ENCODE measurements around the gene TP53INP2. TPM values are rescaled to one million over a fixed set of nuclear protein-coding genes. Genes with fewer than 3 reads are reported as not detected.
"Not testable (repeated sequence)": the region's sequence is repeated elsewhere in the genome, so short reads cannot be mapped to it uniquely, and the experiment has no call there.

Gene TP53INP2, protein sequence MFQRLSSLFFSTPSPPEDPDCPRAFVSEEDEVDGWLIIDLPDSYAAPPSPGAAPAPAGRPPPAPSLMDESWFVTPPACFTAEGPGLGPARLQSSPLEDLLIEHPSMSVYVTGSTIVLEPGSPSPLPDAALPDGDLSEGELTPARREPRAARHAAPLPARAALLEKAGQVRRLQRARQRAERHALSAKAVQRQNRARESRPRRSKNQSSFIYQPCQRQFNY
- 100 to 1,000 TPM in 5 of 9 donors, 10 to 100 TPM in 4; 70.4 to 176 (median 111) TPM for total RNA-seq
- polyA plus RNA-seq = 10 to 100 TPM; 54.6 to 93.7 TPM
- long read RNA-seq, donor 1, full-length matches to known transcripts = 1 of 45 reads
- long read RNA-seq, donor 1, partial matches to known transcripts = 37 of 45 reads
- long read RNA-seq, donor 1, other reads (novel, unspliced or antisense) = 7 of 45 reads
- long read RNA-seq, donor 2, partial matches to known transcripts = 118 of 118 reads
- long read RNA-seq, donor 2, other reads (novel, unspliced or antisense) = 0 of 118 reads
- long read RNA-seq, donor 3, partial matches to known transcripts = 46 of 47 reads
- long read RNA-seq, donor 3, other reads (novel, unspliced or antisense) = 1 of 47 reads

DNA sequence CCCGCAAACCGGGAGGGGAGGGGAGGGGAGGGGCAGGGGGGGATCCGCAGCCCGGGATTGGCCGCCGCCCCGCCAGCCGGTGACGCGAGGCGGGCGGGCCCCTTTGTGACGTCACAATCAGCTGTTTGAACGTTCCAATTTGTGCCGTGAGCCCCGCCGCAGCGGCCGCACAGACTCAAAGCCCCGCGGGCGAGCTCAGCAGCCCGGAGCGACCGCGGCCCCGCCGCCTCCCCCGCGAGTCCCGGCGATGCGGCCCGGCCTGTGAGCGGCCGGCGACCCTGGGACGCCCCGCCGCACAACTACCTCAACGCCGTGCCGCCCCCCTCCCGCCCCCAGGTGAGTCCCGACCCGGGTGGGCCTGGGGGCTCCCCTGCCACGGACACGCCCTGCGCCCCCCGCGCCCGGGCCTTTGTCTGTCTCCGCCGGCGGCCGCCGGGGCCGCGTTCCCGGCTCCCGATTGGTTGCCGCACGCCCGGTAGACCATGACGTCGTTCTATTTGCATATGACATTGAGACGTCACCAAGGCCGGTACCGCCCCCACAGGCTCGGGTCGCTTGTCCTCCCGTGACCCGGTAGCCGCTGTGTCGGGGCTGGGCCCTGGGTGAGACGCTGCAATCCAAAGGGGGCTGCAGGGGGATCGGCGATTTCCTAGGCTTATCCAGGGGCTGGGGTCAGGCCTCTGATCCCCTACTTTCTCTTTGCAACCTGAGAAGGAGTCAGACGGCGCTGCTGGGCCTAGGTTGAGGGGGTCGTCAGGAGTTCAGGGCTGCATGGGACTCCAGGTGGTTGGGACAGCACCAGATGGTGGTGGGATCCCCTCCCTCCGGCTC is at the start of gene TP53INP2:
Gene TP53INP2 (plus strand): TSS at position 168 of the 831 bp plus-strand sequence. CDS start 4,396 bp downstream, outside the sequence.
- DNase-seq (peak; percentile 95 to 98 (median 96)), ATAC-seq (peak; percentile 79 to 87 (median 83))
- TF ChIP-seq, protein P1, sequence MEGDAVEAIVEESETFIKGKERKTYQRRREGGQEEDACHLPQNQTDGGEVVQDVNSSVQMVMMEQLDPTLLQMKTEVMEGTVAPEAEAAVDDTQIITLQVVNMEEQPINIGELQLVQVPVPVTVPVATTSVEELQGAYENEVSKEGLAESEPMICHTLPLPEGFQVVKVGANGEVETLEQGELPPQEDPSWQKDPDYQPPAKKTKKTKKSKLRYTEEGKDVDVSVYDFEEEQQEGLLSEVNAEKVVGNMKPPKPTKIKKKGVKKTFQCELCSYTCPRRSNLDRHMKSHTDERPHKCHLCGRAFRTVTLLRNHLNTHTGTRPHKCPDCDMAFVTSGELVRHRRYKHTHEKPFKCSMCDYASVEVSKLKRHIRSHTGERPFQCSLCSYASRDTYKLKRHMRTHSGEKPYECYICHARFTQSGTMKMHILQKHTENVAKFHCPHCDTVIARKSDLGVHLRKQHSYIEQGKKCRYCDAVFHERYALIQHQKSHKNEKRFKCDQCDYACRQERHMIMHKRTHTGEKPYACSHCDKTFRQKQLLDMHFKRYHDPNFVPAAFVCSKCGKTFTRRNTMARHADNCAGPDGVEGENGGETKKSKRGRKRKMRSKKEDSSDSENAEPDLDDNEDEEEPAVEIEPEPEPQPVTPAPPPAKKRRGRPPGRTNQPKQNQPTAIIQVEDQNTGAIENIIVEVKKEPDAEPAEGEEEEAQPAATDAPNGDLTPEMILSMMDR (IDR thresholded peaks at IDR 0.05) = peak in 1 of 12 donors; percentile 18
- TF ChIP-seq POLR2A (IDR thresholded peaks at IDR 0.05) = peak; percentile 69 to 94
- Histone ChIP-seq H3K27ac (peak within 1 kb of the TSS; percentile 92 to 100 (median 99)), H3K36me3 (no peaks in the 10 kb centered on the region), H3K4me1 (peaks cover 0 to 53% (median 36%) of the 10 kb centered on the region in 12 donors), H3K9me3 (no peaks in the 10 kb centered on the region), H3K4me3 (peak within 1 kb of the TSS; percentile 65 to 94 (median 82)), H3K27me3 (peaks cover 0 to 5% (median 0%) of the 10 kb centered on the region in 9 donors)
- intact Hi-C loops (cut with DNase I) = loop anchor here (1.0 to 10.0 kb wide), 14 partner anchors 27 to 402 kb away; partner anchors contain the start of genes PIGU (in 3 of the 10), AHCY (in 2 of the 10) and MAP1LC3A (in 1 of the 10)
- 0 to 1% (median 1%) methylated on average over 20 to 82 of the region's 82 CpGs for WGBS, 4 donors

DNA sequence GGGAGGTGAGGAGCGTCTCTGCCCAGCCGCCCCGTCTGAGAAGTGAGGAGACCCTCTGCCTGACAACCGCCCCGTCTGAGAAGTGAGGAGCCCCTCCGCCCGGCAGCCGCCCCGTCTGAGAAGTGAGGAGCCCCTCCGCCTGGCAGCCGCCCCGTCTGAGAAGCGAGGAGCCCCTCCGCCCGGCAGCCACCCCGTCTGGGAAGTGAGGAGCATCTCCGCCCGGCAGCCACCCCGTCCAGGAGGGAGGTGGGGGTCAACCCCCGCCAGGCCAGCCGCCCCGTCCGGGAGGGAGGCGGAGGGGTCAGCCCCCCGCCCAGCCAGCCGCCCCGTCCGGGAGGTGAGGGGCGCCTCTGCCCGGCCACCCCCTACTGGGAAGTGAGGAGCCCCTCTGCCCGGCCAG is 45.5 kb upstream of the TP53INP2 start:
- H3K9me3 ChIP-seq; DNase-seq; H3K27ac ChIP-seq; H3K4me1 ChIP-seq; ATAC-seq; intact Hi-C loops (cut with DNase I); H3K4me3 ChIP-seq; H3K27me3 ChIP-seq: not testable (repeated sequence)
- WGBS, 4 donors = 93 to 100% (median 95%) methylated on average over 6 to 31 of the region's 31 CpGs
- H3K36me3 ChIP-seq = peaks cover 0 to 23% (median 4%) of the 10 kb centered on the region in 9 donors

DNA sequence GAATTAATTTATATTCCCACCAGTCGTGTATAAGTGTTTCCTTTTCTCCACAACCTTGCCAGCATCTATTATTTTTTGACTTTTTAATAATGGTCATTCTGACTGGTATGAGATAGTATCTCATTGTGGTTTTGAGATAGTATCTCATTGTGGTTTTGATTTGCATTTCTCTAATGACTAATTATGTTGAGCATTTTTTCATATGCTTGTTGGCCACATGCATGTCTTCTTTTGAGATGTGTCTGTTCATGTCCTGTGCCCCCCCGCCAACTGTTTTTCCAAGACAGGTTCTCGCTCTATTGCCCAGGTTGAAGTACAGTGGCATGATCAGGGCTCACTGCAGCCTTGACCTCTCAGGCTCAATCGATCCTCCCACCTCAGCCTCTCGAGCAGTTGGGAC is 42.3 kb upstream of the TP53INP2 start:
- ATAC-seq; H3K27me3 ChIP-seq; H3K4me3 ChIP-seq; H3K27ac ChIP-seq; DNase-seq; H3K4me1 ChIP-seq; intact Hi-C loops (cut with DNase I); H3K9me3 ChIP-seq; H3K36me3 ChIP-seq: not testable (repeated sequence)
- 89 to 92% (median 91%) methylated on average over 5 of the region's 5 CpGs for WGBS, 4 donors

DNA sequence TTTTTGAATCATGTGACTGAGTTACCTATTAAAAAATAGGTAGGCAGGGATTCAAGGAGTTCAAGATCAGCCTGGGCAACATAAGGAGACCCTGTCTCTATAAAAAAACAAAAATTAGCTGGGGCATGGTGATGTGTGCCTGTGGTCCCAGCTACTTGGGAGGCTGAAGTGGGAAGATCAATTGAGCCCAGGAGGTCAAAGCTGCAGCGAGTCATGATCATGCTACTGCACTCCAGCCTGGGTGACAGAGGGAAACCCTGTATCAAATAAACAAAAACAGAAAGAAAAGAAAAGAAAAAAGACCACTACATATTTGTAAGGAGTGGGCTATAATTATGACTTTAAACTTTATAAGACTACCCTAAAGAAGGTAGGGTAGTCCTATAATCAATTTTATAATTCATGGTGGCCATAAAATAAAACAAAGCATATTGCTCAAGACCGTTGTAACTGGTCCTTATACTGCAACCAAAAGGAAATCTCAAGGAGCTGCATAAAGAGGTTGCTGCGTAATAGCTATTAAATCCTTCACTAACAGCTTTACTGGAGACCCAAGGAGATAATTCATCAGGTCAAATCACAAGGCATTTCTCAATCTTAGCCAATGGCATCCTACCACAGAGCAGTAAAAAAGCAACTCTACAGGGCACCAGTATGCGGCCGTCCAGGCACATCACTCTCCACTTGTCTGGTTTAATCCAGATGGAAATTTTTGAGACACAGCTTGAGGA is 40.8 kb upstream of the TP53INP2 start:
- WGBS, 4 donors = 92 to 96% (median 92%) methylated on average over 5 of the region's 5 CpGs
- Histone ChIP-seq H3K9me3 (no peaks in the 10 kb centered on the region), H3K36me3 (no peaks in the 10 kb centered on the region), H3K27ac (no peak overlapping the region), H3K4me3 (no peak overlapping the region), H3K27me3 (no peaks in the 10 kb centered on the region), H3K4me1 (no peaks in the 10 kb centered on the region)
- ATAC-seq (no peak), DNase-seq (no peak)
- intact Hi-C loops (cut with DNase I) = no loop called here
- TF ChIP-seq POLR2A (IDR thresholded peaks at IDR 0.05) = no peak
- TF ChIP-seq, protein P1 (IDR thresholded peaks at IDR 0.05) = no peak

DNA sequence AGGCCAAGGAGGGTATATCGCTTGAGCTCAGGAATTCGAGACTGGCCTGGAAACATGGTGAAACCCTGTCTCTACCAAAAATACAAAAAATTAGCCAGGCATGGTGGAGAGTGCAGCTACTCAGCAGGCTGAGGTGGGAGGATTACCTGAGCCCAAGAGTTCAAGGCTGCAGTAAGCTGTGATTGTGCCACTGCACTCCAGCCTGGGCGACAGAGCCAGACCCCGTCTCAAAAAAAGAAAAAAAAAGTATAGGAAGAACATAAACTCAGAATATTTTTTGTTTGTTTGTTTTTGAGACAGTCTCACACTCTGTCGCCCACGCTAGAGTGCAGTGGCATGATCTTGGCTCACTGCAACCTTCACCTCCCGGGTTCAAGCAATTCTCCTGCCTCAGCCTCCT is 39.4 kb upstream of the TP53INP2 start:
- H3K4me1 ChIP-seq; H3K4me3 ChIP-seq; H3K36me3 ChIP-seq; H3K9me3 ChIP-seq; H3K27ac ChIP-seq; H3K27me3 ChIP-seq; ATAC-seq; intact Hi-C loops (cut with DNase I); DNase-seq: not testable (repeated sequence)
- 95 to 98% (median 97%) methylated on average over 7 of the region's 7 CpGs for WGBS, 4 donors
